Fibroblast of skin of scalp (primary cell): ENCODE data around the gene CARD19.

Experiments used
- DNase-seq: peaks from one replicate; pipeline ENCODE4 v3.0.0-alpha.2; 2013

CARD19 gene

GRCh38 chr9:93064392-93065134 is 31.5 kb upstream of the CARD19 start:
- no peak for DNase-seq

- no peak for DNase-seq
Observed at GRCh38 chr9:93065135-93065720, 30.8 kb upstream of the CARD19 start.

- DNase-seq: no peak
Observed at GRCh38 chr9:93066978-93067603, 28.9 kb upstream of the CARD19 start.

GRCh38 chr9:93068956-93069355 is 27.1 kb upstream of the CARD19 start:
- DNase-seq: no peak

GRCh38 chr9:93071464-93071863 is 24.6 kb upstream of the CARD19 start:
- no peak for DNase-seq

- no peak for DNase-seq
Observed at GRCh38 chr9:93072383-93072795, 23.6 kb upstream of the CARD19 start.

GRCh38 chr9:93076101-93076791 is 19.8 kb upstream of the CARD19 start:
- no peak for DNase-seq

GRCh38 chr9:93076792-93077128 is 19.3 kb upstream of the CARD19 start:
- DNase-seq: no peak

GRCh38 chr9:93077367-93077766 is 18.6 kb upstream of the CARD19 start:
- no peak for DNase-seq

- DNase-seq: no peak
Observed at GRCh38 chr9:93077811-93078210, 18.2 kb upstream of the CARD19 start.

- no peak for DNase-seq
Observed at GRCh38 chr9:93079371-93079770, 16.6 kb upstream of the CARD19 start.

GRCh38 chr9:93080406-93080805 is 15.6 kb upstream of the CARD19 start:
- DNase-seq: no peak

- DNase-seq: no peak
Observed at GRCh38 chr9:93081081-93081529, 14.9 kb upstream of the CARD19 start.

GRCh38 chr9:93081931-93082330 is 14.1 kb upstream of the CARD19 start:
- DNase-seq: no peak

GRCh38 chr9:93082841-93083411 is 13.1 kb upstream of the CARD19 start:
- no peak for DNase-seq

- no peak for DNase-seq
Observed at GRCh38 chr9:93083592-93084470, 12.2 kb upstream of the CARD19 start.

- DNase-seq: no peak
Observed at GRCh38 chr9:93084471-93084881, 11.5 kb upstream of the CARD19 start.

- DNase-seq: no peak
Observed at GRCh38 chr9:93085676-93086075, 10.3 kb upstream of the CARD19 start.

- no peak for DNase-seq
Observed at GRCh38 chr9:93086447-93087224, 9.4 kb upstream of the CARD19 start.

- no peak for DNase-seq
Observed at GRCh38 chr9:93087971-93088655, 7.9 kb upstream of the CARD19 start.

- DNase-seq: no peak
Observed at GRCh38 chr9:93088656-93089015, 7.4 kb upstream of the CARD19 start.
